Forelimb muscle (tissue), 1 donor: Measurements from ENCODE around the gene YKT6. TPM values are rescaled to one million over a fixed set of nuclear protein-coding genes. Genes with fewer than 3 reads are reported as not detected.
"Not testable (repeated sequence)": the region's sequence is repeated elsewhere in the genome, so short reads cannot be mapped to it uniquely, and the experiment has no call there.

ENCODE experiments used
- DNase-seq: peaks from one replicate; pipeline ENCODE4 v3.0.0-alpha.2; 2013; ENCODE audit warnings: low read depth
- polyA plus RNA-seq: library from polyadenylated mRNA; unstranded; fragments of 120-200 nt; gene quantifications from one replicate; pipeline ENCODE4 v1.2.1, GENCODE V29; 2013; ENCODE audit not compliant: insufficient read length

YKT6 gene
- polyA plus RNA-seq, 1 donor = 74.5 TPM

DNA sequence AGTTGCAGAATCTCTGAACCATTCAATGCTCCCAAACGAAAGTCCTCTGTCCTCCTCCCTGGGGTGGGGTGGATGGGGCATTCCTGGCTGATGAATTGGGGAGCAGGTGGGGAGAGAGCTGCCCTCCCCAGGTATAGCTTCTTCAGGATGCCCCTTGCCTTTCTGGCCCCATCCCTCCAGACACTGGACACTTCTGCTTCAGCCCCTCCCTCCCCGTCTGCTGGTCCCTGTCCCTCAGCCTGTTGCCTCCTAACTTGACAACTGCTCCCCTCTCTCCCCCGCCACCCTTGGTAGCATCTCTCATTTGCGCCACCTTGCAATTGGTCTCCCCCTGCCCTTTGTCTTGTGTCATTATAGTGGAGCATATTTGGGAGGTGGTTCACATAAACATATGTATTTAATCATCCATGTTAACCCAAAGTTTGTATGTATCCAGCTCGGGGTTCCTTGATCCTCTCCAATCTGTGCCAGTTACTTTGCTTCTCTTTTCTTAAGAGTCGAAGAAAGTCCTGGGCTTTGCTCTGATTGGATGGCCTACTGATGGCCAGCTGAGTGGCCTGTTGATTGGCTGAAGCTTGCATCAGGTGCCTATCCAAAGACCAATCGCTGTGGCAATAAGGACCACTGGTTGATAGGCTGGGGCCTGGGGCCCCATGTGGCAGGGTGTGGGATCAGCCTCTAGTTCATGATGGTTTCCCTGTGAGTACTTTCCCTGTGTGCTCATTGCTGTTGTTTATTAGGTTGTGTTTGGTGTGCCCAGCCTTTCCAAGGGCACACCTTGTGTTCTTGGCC, 7.6 kb upstream of the YKT6 start:
- DNase-seq = no peak

DNA sequence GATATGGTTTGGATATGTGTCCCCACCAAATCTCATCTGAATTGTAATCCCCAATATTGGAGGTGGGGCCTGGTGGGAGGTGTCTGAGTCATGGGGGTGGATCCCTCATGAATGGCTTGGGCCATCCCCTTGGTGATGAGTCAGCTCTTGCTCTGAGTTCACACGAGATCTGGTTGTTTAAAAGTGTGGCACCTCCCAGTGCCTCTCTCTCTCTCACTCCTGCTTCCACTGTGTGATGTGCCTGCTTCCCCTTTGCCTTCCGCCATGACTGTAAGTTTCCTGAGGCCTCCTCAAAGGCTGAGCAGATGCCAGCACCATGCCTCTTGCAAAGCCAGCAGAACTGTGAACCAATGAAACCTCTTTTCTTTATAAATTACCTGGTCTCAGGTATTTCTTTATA, 6.7 kb upstream of the YKT6 start:
- DNase-seq = no peak

DNA sequence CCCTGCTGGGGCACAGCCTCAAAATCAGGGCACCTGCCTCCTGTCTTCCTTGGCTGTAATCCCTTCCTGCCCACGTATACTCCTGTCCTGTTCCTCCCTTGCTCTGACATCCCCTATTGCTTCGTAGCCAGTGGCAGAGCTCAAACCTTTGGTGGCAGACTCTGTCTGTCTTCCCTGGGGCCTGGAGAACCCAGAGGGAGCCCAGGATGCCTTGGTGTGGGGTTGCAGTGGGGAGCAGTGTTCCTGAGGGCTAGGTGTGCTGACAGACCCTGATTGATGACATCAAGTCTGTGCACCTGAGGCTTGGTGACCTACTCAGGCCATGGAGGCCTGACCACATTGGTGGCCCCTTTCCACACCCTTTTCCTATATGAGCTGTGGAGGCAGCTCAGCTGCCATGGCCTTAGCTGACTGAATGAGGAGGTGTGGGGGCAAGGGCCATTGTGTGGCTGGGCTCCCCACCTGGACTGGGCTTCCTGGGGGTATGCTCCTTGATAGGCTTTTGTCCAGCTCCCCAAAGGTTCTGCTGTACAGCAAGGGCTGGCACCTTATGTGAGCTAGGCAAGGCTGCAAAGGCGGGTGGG, 6.1 kb upstream of the YKT6 start:
- DNase-seq = no peak

DNA sequence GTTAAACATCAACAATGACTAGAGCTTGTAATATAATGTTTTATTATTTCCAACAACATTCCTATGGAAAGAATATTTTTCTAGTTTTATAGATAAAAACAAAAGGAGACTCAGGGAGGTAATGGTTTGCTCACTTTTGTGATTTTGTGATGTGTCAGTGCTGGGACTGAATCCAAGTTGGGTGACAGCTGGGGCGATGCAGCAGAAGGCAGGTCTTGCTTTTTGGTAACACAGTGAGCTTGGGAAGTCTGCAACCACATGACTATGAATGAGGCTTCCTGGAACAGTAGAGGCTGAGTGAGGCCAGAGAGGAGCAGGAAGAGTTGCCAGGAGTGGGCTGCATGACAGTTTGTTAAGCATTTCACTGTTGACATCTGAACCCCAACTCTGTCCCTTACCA, 4.9 kb upstream of the YKT6 start:
- DNase-seq = no peak

DNA sequence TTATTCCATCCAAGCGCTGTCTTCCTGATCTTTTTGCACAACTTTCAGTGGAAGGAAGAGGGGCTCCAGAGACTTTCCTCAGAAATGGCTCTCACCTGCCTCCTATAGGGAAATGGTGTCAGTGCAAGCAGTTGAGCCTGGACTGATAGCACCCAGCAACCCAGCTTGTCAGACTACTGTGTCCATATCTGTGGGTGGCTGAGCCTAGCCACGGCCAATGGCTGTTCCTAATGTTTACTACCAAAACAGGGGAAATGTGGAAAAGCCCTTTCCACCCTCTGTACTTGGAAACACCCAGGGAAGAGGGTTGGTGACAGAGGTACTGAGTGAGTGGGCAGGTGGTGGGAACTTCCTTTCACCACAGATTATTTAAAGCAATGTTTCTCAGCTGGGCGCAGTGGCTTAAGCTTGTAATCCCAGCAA, 4.3 kb upstream of the YKT6 start:
- DNase-seq = no peak

DNA sequence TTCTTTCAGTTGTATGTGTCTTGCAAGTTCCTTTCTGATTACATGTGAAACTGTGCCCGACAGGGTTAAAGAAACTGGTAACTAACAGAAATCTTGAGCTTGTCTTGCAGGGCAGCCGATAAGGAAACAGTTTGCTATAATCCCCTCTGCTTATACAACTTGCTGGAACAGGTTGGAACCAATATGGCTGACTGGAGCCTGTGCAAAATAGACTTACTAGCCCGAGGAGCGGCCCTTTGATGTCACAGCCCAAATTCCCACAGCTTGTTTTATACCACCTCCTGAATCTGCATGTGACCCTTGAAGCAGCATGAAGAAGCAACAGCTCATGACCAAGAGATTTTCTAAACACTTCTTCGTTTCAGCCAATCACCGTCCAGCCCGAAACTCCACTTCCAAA, 3.3 kb upstream of the YKT6 start:
- DNase-seq = no peak

DNA sequence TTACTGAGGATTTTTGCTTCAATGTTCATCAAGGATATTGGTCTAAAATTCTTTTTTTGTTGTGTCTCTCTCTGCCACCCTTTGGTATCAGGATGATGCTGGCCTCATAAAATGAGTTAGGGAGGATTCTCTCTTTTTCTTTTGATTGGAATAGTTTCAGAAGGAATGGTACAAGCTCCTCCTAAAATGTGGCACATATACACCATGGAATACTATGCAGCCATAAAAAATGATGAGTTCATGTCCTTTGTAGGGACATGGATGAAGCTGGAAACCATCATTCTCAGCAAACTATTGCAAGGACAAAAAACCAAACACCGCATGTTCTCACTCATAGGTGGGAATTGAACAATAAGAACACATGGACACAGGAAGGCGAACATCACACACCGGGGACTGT, 615 bp upstream of the YKT6 start:
- DNase-seq = not testable (repeated sequence)

DNA sequence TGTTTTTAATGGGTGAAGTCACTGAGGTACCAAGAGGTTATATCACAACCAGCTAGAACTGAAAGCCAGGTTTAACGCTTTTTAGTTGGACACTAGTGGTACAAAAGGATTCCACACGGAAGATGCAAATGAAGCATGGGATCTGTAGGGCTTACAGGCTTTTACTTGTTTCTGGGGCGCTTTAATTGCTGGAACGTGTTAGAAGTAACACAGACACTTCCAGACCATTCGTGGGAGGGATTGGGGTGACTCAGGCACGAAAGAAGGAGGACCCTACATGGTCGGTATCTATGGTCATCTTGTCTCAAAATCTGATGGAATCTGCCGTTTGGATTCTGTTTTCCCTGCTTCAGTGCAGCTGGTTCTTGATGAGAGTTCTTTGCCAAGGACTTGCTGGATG, 1.0 kb downstream of the YKT6 start:
- DNase-seq = no peak

DNA sequence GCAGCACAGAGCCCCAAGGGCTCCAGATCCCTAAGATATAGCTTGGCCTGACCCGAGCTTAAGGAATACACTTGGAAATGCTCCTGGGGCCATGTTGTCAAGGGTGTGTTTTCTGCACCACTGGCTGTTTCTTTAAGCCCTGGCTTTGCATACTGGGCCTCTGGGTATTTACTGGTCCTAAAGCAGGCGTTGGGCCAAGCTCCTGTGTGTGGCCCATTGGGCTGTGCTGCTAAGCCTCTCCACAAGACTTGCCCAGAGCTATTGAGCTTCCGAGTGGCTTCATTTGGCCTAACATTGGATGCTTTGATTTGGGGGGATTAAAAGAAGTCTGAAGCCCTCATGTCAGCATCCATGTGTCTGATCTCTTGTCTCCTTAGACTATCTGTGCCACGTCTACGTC, 5.2 kb downstream of the YKT6 start:
- no peak for DNase-seq

DNA sequence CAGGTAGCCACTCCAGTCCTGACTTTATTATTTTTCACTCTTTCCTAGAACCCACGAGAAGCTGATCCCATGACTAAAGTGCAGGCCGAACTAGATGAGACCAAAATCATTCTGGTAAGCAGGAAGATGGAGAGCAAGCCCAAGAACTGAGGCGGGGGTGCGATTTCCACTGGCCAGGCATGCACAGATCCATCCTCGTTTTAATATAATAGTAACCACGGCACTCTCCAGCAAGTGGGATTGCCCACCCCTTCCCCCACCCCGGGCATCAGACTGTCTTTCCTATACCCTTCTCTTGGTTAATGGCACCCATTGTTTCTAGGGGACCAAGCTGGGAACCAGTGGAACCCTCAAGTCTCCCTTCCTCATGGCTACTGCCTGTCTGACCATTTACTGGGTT, 7.3 kb downstream of the YKT6 start:
- no peak for DNase-seq

DNA sequence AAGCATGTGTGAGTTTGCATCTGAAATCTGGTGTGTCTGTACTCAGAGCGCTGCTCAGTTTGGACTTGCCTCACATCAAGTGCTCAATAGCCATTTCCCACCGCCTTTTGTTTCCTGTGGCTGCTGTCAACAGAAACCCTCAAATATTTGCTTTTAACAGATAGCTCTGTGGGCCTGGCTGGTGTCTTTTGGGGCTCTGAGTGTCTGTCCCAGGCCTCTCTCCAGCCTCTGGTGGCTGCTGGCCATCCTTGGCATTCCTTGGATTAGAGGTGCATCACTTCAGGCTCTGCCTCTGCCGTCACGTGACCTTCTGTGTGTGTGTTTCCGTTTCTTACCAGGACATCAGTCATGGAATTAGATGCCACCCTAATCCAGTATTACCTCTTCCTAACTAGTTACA, 9.3 kb downstream of the YKT6 start:
- no peak for DNase-seq

DNA sequence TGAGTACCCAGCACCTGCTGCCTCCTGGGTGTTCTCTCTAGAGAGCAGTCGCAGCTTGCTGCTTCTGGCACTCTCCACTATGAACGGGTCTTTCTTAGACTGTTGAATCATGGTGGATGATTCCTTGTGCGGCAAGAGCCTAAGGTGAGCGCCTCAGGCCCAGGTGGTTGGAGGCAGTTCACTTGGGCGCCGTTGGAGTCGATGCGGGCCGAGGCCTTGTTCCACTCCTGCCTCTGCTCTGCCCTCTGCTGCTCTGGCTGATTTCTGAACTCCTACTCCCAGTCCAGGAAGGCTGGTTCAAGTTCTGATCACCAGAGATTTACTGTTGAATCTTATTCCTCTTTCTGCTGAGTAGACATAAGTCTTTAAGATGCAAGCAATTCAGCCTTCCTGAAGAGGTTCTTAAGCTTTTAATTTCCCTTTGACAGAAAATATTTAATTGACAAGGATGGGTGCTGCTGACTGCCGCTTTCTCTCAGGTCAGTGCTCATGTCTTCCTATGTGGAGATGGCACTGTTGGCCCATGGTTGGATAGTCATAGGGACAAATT, 10.4 kb downstream of the YKT6 start:
- no peak for DNase-seq

DNA sequence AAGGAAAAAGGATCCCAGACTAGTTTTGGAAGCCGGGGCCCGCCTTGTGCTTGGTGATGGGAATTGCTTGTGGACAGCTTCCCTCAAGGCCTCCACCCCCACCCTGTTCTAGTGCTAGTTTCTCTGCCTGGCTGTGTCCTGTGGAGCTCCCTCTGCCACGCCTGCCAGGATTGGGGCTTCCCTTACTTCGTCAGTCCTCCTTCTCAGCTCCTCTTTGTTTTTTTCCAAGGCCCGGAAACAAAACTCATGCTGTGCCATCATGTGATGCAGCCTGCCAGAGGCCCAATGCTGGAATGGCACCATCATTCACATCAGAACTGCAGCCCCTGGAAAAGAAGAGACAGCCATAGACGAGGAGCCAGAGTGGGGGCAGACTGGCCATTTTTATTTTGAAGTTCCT, 11.2 kb downstream of the YKT6 start:
- DNase-seq = no peak

DNA sequence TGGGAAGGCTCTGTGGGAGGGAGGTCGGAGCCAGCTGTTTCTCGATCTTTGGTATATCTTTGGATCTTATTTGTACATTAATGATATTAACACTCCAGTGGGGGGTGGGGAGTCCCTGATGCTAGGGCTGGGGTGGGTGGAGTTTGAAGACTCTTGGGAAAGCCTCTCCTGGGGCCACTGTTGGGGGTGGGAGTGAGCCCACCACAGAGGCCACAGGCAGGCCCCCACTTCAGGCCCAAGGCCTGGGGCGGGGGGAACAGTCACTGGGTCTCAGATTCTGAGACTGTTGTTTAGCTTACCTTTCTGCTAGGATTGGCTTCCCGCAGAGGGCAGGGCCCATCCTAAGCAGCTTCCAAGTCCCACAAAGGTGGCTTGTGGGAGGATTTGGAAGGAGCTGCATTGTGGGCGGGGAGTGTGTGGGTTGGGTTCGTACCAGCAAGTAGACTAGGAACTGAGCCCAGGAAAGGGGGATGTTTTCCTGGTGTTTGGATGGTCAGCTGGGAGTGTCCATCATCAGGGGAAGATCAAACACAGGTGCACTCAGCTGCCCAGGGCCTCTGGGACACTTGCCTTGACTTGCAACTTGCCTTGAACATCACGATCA, 11.9 kb downstream of the YKT6 start:
- DNase-seq = no peak

DNA sequence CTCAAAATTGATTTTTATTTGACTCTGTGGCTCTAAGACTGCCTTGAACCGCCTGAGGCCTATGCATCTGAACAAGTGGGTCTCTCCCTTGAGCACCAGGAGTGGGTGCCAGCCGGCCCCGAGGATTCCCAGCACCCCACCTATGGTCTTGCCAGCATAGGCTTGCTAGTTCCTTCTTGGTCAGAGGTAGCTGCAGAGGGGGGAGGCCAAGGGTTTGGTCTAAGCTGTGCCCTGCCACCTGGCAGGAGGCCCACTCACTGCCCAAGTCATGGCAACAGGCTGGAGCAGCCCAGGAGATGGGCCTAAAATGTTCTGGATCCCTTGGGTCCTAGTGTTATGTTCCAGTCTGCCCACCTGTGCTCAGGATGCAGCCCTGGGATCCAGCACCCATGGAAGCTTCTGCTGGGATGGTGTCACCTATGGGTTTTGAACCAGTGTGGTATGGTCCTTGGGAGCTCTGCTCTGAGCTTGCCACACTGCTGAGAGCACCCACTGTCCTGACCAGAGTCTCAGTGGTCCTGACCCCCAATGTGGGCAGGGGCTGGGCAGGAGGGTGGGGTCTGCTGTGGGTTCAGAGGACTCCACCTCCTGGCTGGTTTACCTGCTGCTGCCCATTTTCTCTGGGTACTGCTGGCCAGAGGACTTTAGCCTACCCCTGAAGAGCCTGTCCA, 12.6 kb downstream of the YKT6 start:
- DNase-seq = no peak

DNA sequence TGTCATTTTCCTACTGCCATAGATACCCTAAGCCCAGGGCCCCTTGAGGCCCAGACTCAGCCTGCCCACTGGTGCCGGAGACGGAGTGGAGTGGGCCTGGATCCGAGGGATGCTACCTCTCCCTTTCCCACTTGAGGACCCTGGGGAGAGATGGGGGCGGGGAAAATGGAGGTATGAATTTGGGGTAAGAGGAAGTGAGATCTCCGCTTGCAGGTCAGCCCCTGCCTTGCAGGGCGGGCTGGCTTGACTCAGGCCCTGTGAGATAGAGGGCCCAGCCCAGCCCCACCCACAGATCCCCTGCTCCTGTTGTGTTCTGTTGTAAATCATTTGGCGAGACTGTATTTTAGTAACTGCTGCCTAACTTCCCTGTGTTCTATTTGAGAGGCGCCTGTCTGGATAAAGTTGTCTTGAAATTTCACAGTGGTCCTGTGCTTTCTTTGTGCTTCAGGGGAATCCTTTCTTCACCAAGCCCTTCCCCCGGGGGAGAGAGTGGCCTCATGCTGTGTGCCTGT, 13.2 kb downstream of the YKT6 start:
- no peak for DNase-seq

DNA sequence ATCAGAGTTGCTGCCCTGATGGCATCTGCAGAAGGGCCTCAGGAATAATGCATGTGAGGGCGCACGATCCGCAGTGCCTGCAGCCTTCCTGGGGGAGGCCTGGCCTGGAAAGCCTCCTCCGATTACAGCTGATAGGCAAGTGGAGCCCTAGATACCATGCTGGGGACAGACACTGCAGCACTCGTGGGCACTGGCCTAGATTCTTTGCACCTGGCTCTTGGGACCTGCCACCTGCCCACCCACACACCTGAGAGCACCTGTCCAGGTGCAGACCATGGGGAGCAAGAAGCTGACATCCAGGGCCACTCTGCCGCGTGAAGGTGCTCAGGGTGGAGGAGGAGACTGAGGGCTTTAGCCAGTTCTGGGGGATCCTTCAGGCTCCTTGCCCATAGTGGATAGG, 14.8 kb downstream of the YKT6 start:
- DNase-seq = no peak

DNA sequence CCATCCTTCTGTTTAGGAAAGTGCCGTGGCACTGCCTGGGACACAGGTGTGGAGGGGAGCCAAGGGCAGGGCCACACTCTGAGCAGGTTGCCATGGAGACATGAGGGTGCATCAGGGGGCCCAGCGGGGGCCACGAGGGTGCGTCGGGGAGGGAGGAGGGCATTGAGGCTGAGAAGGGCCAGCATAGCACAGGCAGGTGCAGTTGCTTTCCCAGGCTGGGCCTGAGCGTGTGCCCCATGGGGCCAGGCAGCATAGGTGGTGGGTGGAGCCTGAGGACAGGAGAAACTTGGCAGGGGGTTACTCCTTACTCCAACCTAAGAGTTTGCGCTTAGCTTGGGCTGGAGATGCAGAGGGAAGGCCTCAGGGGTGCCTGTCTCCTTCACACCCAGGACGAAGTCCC, 15.2 kb downstream of the YKT6 start:
- no peak for DNase-seq

DNA sequence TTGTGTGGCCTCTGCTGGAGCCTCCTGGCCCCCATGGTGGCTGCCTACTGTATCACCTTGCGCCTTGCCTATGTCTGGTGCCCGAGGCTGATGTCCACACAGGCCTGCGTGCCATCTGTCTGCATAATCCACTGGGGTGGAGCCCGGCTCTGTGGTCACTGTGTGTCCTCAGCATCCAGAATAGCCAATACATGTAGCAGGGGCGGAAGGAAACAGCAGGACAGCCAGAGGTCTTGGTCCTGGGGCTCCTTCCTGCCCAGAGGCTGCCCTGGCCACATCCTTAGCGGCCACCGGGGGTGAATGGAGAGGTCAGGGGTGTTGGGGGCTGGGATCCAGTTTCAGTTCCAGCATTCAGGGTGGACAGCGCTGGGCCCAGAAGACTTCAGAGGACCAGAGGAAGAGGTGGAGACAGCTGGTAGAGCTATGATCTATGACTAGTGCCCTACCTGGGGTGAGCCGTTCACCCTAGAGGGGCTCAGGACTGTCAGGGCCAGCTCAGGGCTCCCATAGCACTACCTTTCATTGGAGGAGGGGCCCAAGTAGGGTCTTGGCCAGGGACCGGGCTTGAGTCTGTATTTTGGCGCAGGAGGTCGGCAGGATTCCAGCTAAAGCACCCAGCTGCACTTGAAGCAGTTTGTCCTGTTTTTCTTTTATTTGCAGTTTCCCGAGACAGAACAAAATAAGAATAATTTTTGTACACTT, 15.9 kb downstream of the YKT6 start:
- no peak for DNase-seq

DNA sequence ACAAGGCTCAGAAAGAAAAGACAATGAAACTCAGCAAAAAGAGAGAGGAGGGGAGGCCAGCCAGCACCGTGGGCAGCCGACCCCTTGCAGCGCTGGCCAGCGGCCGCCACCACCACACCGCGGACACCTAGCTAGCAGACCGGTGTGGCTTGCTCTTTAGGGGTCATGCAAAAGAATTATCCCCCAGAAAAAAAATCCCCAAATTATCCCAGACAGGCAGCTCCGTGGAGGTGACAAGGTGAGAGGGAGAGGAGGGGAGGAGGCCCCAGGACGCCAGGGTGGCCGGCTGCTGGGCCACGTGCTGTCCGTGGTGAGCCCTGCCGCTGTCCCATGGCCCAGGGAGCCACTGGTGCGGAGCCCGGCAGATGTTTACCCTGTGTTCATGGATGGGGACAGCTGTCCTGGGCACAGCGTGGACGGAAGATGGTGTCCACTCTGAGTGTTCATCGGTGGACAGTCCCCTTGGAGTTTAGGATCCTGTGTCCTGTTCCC, 16.5 kb downstream of the YKT6 start:
- DNase-seq = no peak

DNA sequence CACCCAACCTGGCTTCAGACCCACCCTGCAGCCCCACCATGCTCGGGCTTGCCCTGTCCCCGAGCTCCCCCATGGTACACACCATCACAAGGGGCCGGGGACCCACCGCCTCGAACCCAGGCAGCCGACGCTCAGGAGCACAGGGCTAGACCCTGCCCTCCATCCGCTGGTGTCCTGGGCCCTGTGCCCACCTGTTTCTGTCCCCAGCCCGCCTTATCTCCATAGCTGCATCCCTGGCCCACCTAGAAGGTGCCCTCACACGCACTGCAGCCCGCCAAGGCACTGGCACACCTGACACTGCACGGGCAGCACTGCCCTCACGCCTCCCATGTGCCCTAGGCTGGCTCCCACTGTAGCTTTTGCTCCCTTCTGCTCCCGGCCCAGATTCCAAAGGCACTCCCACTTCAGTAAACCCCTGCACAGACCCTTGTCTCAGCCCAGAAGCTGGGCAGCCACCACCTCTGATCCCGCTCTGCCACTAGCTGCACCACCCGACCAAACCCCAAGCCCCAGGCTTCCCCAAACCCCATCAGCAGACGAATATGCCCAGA, 17.1 kb downstream of the YKT6 start:
- no peak for DNase-seq
